Measurements from ENCODE around the gene CCM2. TPM values are rescaled to one million over a fixed set of nuclear protein-coding genes. Genes with fewer than 3 reads are reported as not detected.

Gene CCM2
- total and polyA plus RNA-seq, 7 donors, result 33.3 to 110 (median 49.9) TPM

- Histone ChIP-seq H3K9me3 (no peaks in the 10 kb centered on the region), H3K27me3 (ENCODE audit: insufficient read depth in 3 of 3, low read length in 2 of 3) (no peaks in the 10 kb centered on the region), H3K4me3 (no peak overlapping the region), H3K27ac (no peak overlapping the region), H3K4me1 (no peaks in the 10 kb centered on the region), H3K36me3 (ENCODE audit: insufficient read depth in 1 of 2, low read depth in 1 of 2) (peaks cover 0 to 55% of the 10 kb centered on the region in 2 donors)
- no peak for ATAC-seq
- 88 to 98% (median 97%) methylated on average over 1 of the region's 1 CpG for WGBS, 3 donors
- intact Hi-C loops (cut with DNase I), result no loop called here
- TF ChIP-seq CTCF (IDR thresholded peaks at IDR 0.05), result no peak
- no peak for DNase-seq
Measured at GRCh38 chr7:45048748-45049147, 48.7 kb downstream of the CCM2 start.

- intact Hi-C loops (cut with DNase I), result no loop called here
- no peak for TF ChIP-seq CTCF (IDR thresholded peaks at IDR 0.05)
- Histone ChIP-seq H3K27ac (no peak overlapping the region), H3K27me3 (ENCODE audit: insufficient read depth in 3 of 3, low read length in 2 of 3) (no peaks in the 10 kb centered on the region), H3K4me3 (no peak overlapping the region), H3K9me3 (no peaks in the 10 kb centered on the region), H3K36me3 (ENCODE audit: insufficient read depth in 1 of 2, low read depth in 1 of 2) (peaks cover 0 to 43% of the 10 kb centered on the region in 2 donors), H3K4me1 (no peaks in the 10 kb centered on the region)
- no peak for DNase-seq
- WGBS, 3 donors, result 92 to 100% (median 95%) methylated on average over 2 of the region's 2 CpGs
- ATAC-seq, result no peak
Measured at GRCh38 chr7:45050198-45050597, 50.2 kb downstream of the CCM2 start.

- WGBS, 3 donors, result 54 to 77% (median 61%) methylated on average over 3 of the region's 3 CpGs
- Histone ChIP-seq H3K4me1 (no peaks in the 10 kb centered on the region), H3K27me3 (ENCODE audit: insufficient read depth in 3 of 3, low read length in 2 of 3) (no peaks in the 10 kb centered on the region), H3K27ac (no peak overlapping the region), H3K9me3 (no peaks in the 10 kb centered on the region), H3K4me3 (no peak overlapping the region), H3K36me3 (ENCODE audit: insufficient read depth in 1 of 2, low read depth in 1 of 2) (peaks cover 0 to 35% of the 10 kb centered on the region in 2 donors)
- ATAC-seq (no peak), DNase-seq (no peak)
- TF ChIP-seq CTCF (IDR thresholded peaks at IDR 0.05), result no peak
- intact Hi-C loops (cut with DNase I), result no loop called here
Measured at GRCh38 chr7:45052011-45052410, 52.0 kb downstream of the CCM2 start.

- intact Hi-C loops (cut with DNase I), result no loop called here
- H3K27me3 ChIP-seq (ENCODE audit: insufficient read depth in 3 of 3, low read length in 2 of 3), result no peaks in the 10 kb centered on the region
- H3K27ac ChIP-seq, result no peak overlapping the region
- WGBS, 3 donors, result 61 to 94% (median 61%) methylated on average over 6 of the region's 6 CpGs
- H3K36me3 ChIP-seq (ENCODE audit: insufficient read depth in 1 of 2, low read depth in 1 of 2), result peaks cover 0 to 30% of the 10 kb centered on the region in 2 donors
- no peak for ATAC-seq
- no peaks in the 10 kb centered on the region for H3K4me1 ChIP-seq
- no peak overlapping the region for H3K4me3 ChIP-seq
- no peak for TF ChIP-seq CTCF (IDR thresholded peaks at IDR 0.05)
- DNase-seq, result no peak
- no peaks in the 10 kb centered on the region for H3K9me3 ChIP-seq
Measured at GRCh38 chr7:45053401-45053800, 53.4 kb downstream of the CCM2 start.

- Histone ChIP-seq H3K27me3 (ENCODE audit: insufficient read depth in 3 of 3, low read length in 2 of 3) (no peaks in the 10 kb centered on the region), H3K9me3 (no peaks in the 10 kb centered on the region), H3K36me3 (ENCODE audit: insufficient read depth in 1 of 2, low read depth in 1 of 2) (peaks cover 0 to 27% of the 10 kb centered on the region in 2 donors), H3K4me1 (no peaks in the 10 kb centered on the region), H3K27ac (no peak overlapping the region), H3K4me3 (no peak overlapping the region)
- no peak for DNase-seq
- 96 to 97% (median 97%) methylated on average over 5 of the region's 5 CpGs for WGBS, 3 donors
- intact Hi-C loops (cut with DNase I), result no loop called here
- no peak for TF ChIP-seq CTCF (IDR thresholded peaks at IDR 0.05)
- no peak for ATAC-seq
Measured at GRCh38 chr7:45053941-45054340, 53.9 kb downstream of the CCM2 start.
